NK-92 (cell line): Measurements from ENCODE around the gene NIP7.
A peak's percentile ranks its signal among the peaks of the same experiment; 100 is the strongest.

ENCODE experiments used
- DNase-seq: peaks from one replicate; lab custom pipeline; 2025; ENCODE audit not compliant: unreplicated experiment; lab: John Stamatoyannopoulos, UW

The NIP7 gene

DNA sequence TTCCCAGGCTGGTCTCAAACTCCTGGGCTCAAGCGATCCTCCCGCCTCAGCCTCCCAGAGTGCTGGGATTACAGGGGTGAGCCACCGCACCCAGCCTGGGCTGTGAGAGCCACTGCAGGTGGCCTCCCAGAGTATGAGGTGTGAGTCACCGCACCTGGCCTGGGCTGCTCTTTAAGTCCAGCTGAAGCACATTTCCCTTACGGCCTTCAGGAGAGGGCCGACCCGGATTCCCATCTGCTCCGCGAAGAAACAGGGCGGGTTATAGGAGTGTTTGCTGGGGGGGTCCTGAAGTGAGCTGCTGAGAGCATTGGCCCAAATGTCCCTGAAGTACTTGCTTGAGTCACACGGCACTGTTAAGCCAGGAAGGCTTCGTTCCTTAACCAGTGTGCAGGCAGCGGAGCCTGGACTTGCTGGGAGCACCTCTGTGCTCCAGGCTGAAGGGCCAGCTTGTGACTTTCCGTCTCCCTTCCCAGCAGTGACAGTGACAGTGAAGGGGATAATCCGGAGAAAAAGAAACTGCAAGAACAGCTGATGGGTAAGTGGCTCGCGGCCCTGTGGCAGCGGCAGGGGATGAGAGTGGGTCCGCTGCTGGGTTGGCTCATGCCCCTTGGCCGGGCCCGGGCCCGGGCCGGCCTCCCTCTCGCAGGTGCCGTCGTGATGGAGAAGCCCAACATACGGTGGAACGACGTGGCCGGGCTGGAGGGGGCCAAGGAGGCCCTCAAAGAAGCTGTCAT, 21.2 kb upstream of the NIP7 start:
- no peak for DNase-seq

DNA sequence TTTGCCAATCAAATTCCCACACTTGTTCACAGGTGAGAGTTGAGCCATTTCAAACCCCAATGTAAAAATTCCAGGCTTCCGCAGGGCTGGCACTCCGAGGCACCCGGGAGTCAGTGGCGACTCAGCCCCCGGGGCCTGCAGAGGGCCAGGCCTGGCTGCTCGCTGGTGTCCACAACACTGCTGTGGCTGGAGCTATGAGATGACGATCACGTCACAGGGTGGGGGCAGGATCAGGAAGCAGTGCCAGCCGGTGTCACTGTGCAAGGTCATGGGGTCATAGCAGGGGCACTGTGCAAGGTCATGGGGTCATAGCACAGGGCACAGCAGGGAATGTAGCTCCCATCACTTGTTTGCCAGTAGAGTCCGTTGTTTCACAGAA, 20.7 kb upstream of the NIP7 start:
- DNase-seq: no peak

GRCh38 chr16:69319381-69319780, 20.2 kb upstream of the NIP7 start:
- DNase-seq: no peak

GRCh38 chr16:69319826-69320739, 19.5 kb upstream of the NIP7 start:
- DNase-seq: no peak

GRCh38 chr16:69320740-69321073, 18.9 kb upstream of the NIP7 start:
- no peak for DNase-seq

DNA sequence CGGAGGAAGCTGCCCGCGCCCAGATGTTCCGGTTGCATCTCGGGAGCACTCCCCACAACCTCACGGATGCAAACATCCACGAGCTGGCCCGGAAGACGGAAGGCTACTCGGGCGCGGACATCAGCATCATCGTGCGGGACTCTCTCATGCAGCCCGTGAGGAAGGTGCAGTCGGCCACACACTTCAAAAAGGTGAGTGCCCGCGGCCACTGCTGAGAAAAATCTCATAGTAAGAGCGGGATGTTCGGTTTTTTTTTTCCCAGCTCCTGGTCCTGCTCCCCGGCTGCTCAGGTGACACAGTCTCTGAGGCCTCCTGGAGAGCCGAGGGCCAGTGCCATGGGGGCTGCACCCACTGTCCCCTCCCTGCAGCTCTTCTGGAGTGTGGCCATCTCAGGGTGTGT, 18.5 kb upstream of the NIP7 start:
- no peak for DNase-seq

GRCh38 chr16:69322343-69322742, 17.2 kb upstream of the NIP7 start:
- no peak for DNase-seq

GRCh38 chr16:69323415-69323814, 16.2 kb upstream of the NIP7 start:
- DNase-seq: no peak

DNA sequence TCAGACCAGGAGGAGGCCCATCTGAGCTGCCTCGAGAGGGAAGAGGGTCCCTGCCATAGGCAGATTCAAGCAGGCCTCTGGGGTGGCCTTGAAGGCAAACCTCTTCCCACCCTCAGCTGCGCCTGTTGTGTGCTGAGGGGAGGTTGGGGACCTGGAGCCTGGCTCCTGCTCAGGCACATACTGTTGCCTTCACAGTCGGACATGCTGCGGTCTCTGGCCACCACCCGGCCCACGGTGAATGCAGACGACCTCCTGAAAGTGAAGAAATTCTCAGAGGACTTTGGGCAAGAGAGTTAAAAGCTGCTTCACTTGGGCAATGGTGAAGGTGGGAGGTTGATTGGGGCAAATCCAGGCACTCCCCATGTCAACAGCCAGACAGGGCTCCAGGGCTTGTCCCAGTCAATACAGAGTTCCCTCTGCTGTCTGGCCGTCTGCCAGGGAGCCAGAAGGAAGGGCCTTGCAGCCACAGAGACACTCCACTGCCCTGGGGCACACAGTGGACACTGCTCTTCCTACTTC, 15.5 kb upstream of the NIP7 start:
- no peak for DNase-seq

DNA sequence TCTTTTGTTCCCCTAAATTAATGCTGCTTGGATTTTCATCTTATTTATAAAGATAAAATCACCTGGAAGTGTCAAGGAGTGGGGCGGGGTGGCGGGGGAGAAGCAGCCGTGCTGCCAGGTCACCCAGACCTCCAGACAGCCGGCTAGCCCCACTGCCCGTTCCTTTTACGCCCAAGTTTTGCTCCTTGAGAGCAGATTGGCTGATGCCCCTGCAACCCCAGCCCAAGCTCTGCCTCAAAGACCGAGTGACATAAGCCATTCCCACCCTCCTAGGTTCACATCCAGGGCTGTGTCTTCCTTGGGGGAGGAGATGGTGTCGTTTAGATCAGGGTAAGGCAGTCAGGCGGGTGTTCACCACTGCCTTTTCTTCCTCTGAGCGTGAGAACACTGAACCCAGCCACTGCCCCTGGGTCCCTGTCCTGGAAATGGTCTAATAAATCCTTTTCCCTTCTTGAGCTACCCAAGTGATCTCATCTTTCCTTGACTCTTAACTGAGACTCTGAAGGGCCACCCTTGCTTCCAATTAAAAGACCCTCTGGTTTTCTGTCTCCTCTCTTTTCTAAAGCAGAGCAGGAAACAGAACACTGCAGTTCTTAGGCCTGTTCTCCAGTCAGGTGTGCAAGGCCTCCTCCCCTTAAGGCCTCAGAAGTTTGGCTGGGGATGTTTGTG, 14.9 kb upstream of the NIP7 start:
- DNase-seq: no peak

DNA sequence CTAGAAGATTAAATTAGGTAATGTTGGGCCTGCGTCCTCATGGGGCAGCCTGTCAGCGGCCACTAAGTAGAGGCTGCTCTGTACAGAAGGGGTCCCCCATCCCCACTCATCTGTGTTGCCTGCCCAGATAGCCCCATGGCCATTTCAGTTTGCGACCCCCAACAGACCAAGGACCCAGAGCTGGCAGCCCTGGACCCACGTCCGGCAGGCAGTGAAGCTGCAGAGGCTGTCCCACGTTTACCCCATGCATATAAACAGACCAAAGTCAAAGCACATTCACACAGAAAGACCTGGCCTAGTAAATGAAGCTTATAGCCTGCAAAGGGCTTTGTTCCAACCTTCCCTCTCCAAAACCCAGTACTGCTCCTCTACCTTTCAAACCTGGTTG, 13.8 kb upstream of the NIP7 start:
- no peak for DNase-seq

- DNase-seq: no peak
These were observed 13.2 kb upstream of the NIP7 start for GRCh38 chr16:69326172-69326873.

DNA sequence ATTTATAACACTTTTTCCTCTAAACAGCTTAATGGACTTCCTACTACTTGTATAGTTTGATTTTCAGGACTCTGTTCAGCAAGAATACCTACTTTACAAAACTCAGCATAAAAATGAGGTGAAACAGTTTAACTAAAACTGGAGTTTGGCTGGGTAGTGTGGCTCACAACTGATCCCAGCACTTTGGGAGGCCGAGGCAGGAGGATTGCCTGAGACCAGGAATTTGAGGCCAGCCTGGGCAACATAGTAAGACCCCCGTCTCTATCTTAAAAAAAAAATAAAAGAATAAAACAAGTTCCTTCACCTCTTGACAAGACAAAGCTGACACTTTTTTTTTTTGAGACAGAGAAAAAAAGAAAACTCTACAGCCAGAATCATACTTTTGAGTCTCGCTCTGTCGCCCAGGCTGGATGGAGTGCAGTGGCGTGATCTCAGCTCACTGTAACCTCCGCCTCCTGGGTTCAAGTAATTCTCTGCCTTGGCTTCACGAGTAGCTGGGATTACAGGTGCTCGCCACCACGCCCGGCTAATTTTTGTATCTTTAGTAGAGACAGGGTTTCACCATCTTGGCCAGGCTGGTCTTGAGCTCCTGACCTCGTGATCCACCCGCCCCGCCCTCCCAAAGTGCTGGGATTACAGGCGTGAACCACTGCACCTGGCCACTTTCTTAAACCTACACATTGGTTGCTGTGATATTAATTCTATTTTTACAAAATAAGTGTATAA, 11.8 kb upstream of the NIP7 start:
- DNase-seq: no peak

DNA sequence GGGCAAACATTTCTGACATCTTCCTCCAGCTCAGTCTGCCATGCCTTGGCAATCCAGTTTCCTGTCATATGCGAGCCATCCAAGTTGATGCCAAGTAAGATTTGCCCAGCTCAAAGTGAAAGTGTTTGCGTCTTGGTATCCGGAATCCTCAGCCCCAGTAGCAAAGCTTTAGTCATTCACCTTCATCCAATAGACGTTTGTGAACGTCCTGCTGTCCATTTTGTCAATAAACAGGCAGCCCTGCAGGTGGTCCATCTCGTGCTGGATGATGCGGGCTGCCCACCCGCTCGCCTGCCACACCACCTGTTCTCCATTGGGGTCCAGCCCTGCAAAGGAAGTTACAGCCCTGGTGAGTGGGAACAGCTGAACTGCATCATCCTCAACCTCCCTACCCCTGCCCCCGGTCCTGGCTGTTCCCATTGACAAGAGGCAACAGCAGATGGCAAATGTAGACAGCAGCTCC, 10.7 kb upstream of the NIP7 start:
- DNase-seq: no peak

DNA sequence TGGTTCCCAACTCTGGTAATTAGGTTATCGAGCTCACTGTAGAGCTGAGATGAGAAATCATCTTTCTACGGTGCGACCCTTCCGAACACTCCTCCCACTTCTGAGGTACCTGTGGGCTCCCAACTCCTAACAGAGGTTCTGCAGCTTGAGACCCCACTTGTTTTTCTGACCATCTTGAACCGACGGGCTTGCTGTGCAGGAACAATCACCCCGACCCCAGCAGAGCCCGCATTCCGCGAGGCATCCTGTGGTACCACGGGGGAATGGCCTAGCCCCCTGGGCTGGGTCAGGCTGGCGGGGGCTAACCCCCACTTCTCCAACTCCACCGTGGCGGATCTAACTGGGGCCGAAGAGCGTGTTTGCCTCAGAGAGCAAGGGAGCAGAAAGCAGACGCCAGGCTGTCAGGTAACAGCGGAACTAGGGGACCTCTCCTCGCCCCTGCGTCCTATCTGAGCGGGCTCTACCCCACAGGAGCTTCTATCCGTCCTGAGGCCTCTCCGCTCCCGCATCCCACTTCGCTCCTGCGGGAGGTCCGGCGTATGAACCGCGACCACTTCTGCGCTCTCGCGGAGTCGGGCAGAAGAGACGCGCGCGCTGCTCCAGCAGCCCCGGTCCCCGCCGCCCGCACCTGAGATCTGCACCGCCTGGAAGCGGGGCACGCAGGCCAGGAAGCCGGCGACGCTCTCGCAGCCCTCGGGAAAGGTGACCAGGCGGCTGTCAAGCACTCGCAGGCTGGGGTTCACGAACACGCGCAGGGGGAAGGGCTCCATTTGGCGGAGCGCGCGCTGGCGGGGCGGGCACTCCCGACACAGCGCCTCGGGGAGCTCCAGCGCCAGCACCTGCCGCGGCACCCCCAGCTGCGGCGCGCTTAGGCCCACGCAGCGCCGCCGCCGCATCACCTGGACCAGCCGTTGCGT, 9.9 kb upstream of the NIP7 start:
- DNase-seq: no peak

DNA sequence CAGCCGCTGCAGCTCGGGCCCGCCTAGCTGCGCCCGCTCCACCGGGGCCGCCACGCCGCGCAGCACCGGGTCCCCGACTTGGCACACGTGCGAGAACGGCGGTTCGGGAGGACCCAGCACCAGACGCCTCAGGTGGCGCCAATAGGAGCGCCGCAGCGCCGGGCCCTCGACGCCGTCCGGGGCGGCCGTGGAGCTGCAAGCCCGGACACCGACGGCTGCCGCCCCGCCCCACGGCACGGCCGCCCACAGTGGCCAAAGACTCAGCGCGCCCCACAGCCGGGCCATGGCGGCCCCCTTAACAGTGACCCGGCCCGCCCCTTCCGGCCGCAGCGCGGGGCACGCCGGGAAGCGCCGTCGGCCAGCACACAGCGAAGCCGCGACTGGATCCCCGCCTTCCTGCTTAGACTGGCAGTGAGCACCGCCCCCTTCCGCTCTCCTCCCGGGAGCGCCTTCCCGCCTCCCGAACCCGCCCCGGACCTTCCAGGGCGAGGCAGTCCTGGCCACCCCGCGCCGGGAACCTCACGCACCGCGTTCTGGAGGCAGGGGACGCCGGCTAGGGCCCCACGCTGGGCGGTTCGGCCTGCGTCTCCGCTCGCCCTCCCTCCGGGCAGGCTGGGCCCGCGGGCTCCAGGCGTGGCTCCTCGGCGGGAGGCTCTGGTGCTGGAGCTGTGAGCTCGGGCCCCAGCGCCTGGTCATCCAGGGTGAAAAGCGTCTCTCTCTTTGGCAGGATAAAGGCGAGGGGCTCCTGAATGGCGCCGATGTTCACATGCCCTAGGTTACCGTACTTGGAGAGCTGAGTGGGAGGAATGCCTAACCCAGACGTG, 9.1 kb upstream of the NIP7 start, which contains the start of gene PDF:
Gene PDF (minus strand): TSS at position 303 of the 824 bp plus-strand sequence. CDS start 18 bp downstream, at position 285.
- peak; percentile 15 for DNase-seq

GRCh38 chr16:69334696-69335095, 4.9 kb upstream of the NIP7 start:
- no peak for DNase-seq

DNA sequence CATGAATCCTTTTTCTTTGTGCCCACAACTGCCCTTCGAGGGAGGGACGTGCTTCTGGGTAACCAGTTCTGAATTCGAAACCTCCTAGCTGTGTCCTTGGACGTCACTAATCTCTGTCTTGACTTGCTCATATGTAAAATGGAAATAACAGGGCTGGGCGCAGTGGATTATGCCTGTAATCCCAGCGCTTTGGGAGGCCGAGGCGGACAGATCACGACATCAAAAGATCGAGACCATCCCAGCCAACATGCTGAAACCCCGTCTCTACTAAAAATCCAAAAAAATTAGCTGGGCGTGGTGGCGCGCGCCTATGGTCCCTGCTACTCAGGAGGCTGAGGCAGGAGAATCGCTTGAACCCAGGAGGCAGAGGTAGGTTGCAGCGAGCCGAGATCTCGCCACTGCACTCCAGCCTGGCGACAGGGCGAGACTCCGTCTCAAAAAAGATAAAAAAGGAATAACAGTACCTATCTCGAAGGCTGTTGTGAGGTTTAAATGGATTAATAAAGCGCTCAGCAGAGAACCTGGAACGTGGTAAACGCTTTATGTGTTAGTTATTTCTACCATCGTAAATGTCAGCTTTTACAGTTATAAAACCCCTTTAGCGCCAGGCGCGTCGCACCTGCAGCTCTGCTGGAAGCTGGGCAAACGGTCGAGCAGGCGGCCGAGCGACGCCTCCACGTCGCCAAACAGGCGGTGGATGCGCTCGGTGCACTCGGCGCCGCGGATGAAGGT, 849 bp upstream of the NIP7 start:
- no peak for DNase-seq
